MM.1S (cell line): ENCODE data around the gene LYSMD4.

Experiments used
- EZH2 ChIP-seq: fragments of 300-600 bp; sonication (generic); optimal IDR thresholded peaks from 2 replicates; pipeline ENCODE3; 2017; ENCODE audit warnings: low read depth, mild to moderate bottlenecking, antibody characterized with exemption, low read length, mixed read lengths
- EZH2phosphoT487 ChIP-seq: fragments of 300-600 bp; sonication (generic); IDR thresholded peaks from 2 replicates; pipeline ENCODE4 v1.6.1; 2018; ENCODE audit warnings: antibody characterized with exemption, low read length
- TF ChIP-seq, protein P1 (sequence below): fragments of 300-600 bp; sonication (generic); IDR thresholded peaks from 2 replicates; pipeline ENCODE4 v1.5.1; 2016; ENCODE audit warnings: antibody characterized with exemption, low read length, mixed read lengths

DNA sequence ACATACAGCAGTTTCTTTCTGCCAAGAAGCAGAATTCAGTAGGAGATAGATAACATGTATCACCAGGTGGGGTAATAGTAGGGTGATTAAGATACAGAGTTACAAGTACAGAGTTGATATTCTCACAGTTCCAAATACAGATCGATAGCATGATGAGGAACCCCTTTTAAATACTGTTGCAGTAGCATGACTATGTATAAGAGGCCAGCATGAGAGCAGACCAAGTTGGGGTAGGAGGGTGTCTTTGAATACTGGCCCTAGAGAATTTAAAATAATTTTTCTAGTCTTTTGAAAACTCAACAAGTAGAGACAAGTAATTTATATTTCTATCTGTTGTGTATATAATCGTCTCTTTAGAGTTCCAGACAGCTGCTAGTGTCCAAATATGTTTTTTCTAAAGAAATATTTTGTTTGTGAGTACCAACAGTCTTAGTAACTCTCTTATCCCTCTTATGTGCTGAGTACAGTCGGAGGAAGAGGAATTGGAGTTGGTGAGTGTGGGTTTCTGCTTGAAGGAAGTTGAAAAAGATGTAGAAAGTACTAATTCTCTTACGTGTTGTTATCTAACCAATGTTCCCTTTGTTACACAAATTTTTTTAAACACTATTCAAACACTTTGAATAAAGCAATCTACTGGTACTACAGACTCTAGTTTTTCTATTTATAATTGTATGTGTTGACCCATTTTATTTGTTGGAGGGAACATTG lies 30.2 kb downstream of the LYSMD4 start:
- TF ChIP-seq, protein P1, sequence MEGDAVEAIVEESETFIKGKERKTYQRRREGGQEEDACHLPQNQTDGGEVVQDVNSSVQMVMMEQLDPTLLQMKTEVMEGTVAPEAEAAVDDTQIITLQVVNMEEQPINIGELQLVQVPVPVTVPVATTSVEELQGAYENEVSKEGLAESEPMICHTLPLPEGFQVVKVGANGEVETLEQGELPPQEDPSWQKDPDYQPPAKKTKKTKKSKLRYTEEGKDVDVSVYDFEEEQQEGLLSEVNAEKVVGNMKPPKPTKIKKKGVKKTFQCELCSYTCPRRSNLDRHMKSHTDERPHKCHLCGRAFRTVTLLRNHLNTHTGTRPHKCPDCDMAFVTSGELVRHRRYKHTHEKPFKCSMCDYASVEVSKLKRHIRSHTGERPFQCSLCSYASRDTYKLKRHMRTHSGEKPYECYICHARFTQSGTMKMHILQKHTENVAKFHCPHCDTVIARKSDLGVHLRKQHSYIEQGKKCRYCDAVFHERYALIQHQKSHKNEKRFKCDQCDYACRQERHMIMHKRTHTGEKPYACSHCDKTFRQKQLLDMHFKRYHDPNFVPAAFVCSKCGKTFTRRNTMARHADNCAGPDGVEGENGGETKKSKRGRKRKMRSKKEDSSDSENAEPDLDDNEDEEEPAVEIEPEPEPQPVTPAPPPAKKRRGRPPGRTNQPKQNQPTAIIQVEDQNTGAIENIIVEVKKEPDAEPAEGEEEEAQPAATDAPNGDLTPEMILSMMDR = no peak
- TF ChIP-seq EZH2 (no peak), EZH2phosphoT487 (no peak)
